Fibroblast of skin of scalp (primary cell): Measurements from ENCODE around the gene SRSF9.
A peak's percentile ranks its signal among the peaks of the same experiment; 100 is the strongest.

ENCODE experiments used
- DNase-seq: peaks from one replicate; pipeline ENCODE4 v3.0.0-alpha.2; 2013

Gene SRSF9

GRCh38 chr12:120481022-120481767 lies 11.6 kb upstream of the SRSF9 start:
- DNase-seq, result no peak

DNA sequence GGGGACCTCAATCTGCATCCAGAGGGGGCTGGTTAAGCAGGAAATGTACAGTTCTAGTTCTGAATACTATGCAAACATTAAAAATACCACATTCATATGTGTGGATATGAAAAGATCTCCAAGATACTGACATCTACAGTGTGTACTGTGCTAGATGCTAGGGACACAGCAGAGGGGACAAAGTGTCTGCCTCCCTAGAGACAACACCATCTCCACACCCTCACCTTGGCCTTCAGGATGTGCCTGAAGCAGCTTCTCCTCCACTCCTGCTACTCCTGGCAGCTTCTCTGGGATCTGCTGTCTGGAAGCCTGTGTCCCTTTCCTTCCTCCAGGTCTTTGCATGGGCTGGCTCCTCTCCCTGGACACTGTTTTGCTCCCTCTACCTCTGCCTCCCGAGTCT lies 10.7 kb upstream of the SRSF9 start:
- no peak for DNase-seq

DNA sequence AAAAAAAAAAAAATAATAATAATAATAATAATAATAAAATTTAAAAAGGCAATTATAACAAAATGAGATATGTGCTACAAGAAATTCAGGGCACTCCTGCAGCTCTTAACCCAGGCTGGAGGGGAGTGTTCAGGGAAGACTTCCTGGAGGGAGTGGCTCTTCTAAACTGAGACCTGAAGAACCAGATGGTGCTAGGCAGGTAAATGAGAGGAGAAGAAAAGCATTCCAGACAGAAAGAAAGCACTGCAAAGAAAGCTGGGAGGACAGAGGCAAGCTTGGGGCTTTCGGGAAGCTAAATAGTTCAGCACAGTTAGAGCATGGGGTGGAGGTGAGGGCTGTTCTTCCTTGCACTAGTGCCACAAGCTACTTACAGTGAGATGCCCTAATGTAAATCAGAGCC lies 9.9 kb upstream of the SRSF9 start:
- DNase-seq, result no peak

DNA sequence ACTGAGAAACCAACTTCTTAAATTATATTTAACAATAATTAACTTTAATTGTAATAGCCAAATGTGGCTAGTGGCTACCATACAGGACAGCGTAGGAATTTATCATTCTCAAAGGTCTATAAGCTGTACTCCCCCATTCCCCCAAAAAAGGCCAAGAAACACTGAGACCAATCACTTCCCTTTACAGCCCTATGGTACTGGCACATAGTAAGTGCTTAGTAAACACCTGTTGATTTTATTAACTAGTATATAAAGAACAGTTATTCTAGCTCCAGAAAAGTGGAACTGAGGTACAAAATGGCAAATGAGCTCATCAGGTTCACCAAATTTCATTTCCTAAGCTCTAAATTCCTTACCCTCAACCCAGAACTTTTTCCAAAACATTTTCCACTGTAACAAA lies 6.1 kb upstream of the SRSF9 start:
- no peak for DNase-seq

GRCh38 chr12:120474616-120474960 lies 5.0 kb upstream of the SRSF9 start:
- peak; percentile 84 for DNase-seq

- no peak for DNase-seq
These were observed 4.5 kb upstream of the SRSF9 start for GRCh38 chr12:120473807-120474615.

DNA sequence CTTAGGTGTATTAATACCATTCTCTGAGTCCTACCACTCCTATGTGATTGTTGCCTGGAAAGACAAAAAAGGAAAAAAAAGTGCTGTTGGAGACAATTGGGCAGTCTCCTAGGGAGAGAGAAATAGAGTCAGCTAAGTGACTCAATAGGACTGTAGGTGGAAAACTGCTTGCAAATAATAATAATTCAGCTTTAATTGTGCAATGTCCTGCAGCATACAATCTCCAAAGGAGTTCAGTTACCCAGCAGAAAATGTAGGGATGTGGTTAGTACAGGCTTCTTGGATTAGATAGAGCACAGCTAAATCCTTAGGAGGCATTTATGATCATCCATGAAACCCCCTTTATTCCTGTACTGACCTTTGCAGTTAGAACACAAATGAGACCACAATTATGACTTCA lies 3.0 kb upstream of the SRSF9 start:
- DNase-seq, result no peak

DNA sequence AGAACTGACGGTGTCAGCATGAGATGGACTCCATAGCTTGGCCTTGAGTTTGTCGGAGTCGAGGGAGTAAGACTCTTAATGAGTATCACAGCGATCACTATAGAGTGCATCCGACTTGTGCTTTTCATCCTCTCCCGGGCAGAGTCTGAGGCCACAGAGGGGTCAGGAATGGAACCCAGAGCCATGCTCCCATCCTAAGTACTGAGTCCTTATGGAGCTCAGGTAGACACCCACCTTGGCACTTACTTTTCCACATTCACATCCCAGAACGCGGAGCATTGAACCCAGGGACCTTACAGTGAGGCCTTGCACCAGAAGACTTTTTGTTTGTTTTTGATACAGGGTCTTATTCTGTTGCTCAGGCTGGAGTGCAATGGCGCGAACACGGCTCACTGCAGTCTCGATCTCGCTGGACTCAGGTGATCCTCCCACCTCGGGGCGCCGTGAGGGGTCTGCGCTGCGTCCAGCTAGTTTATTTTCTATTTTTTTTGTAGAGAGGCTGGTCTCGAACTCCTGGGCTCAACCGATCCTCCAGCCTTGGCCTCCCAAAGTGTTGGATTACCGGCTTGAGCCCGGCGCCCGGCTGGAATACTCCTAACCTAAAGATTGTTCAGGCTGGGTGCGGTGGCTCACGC lies 719 bp upstream of the SRSF9 start:
- peak; percentile 14 for DNase-seq

GRCh38 chr12:120468821-120469449 lies 613 bp downstream of the SRSF9 start:
- no peak for DNase-seq

GRCh38 chr12:120468325-120468820 lies 1.2 kb downstream of the SRSF9 start:
- peak; percentile 20 for DNase-seq

DNA sequence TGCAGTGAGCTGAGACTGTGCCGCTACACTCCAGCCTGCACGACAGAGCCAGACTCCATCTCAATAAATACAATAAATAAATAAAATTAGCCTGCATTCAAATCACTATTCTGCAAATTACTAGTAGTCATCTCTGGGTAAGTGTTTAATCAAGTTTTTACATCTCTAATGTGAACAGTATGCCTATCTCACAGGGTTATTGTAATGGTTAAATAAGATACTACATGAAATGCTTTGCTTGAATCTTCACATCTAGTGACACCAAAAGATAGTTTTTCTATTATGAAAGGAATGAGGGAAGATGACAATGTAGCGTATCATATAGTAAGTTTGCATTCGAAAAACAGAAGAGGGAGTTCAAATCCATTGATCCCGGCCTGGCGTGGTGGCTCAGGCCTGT lies 2.1 kb downstream of the SRSF9 start:
- no peak for DNase-seq

DNA sequence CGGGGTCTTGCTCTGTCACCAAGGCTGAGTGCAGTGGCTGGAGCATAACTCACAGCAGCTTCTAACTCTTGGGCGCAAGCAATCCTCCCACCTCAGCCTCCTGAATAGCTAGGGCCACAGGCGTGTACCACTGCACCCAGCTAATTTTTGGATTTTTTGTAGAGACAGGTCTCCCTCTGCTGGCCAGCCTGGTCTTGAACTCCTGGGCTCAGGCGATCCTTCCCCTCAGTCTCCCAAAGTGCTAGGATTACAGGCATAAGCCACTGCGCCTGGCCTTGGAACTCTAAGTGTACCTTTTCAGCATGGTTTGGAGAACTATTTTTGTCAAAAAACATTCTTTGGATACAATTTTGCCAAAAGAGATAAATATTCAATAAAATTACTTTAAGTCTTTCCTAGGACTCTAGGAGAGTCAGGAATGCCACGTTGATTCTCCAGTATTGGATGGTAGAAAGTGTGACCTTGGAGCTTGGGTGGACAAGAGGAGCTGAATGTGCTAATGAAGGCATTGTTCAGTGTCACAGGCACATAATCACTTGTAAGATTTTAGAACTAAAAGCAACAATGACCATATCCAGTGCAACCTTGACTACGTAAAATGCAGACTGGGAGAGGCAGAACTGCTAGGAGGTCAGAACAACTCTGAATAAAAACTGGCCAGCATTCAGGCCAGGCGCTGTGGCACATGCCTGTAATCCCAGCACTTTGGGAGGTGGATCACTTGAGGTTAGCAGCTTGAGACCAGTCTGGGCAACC lies 2.8 kb downstream of the SRSF9 start:
- DNase-seq, result peak; percentile 52

- DNase-seq, result no peak
These were observed 3.8 kb downstream of the SRSF9 start for GRCh38 chr12:120465756-120466155.

GRCh38 chr12:120463712-120464111 lies 5.8 kb downstream of the SRSF9 start:
- DNase-seq, result no peak

GRCh38 chr12:120462099-120462640 lies 7.4 kb downstream of the SRSF9 start:
- no peak for DNase-seq

GRCh38 chr12:120460157-120460556 lies 9.4 kb downstream of the SRSF9 start:
- no peak for DNase-seq

GRCh38 chr12:120457133-120457532 lies 12.4 kb downstream of the SRSF9 start:
- DNase-seq, result peak; percentile 8

- no peak for DNase-seq
These were observed 14.2 kb downstream of the SRSF9 start for GRCh38 chr12:120455302-120455701.

- DNase-seq, result peak; percentile 19
These were observed 15.6 kb downstream of the SRSF9 start for GRCh38 chr12:120453977-120454376.

DNA sequence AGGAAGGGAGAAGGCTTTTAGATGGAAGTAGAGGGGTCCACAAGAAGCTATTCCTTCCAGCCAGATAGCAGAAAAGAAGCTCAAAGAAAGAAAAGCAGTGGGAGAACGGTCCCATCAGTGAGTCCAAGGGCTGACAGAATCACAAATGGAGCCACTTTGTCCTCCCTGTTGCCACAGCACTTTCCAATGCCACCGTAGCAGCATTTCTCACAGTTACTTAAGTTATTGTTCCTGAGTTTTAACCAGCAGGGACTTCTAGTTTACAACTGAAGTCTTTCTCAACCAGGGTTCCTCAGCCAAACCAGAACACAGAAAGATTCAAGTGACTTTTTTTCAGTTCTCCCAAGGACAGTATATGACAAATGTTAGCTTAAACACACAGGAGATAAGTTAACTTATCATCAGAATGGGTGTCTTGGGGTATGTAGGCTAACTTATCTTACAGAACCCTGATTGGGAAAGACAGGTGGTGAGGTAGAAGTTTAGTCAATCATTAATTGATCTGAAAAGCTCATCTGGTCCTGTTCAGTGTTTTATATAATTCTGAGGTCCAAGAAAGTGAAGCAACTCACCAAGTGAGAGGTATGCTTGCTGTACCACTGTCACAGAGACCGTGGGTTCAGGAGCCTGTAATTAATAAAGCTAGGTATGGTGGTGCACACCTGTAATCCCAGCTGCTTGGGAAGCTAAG lies 16.3 kb downstream of the SRSF9 start:
- no peak for DNase-seq

- peak; percentile 6 for DNase-seq
These were observed 17.0 kb downstream of the SRSF9 start for GRCh38 chr12:120452524-120452923.
